SU-DHL-6 (cell line): Measurements from ENCODE around the gene SUSD4.

Experiments
- EZH2phosphoT487 ChIP-seq: fragments of 200-600 bp; sonication (generic), shearing (Covaris generic); conservative IDR thresholded peaks from 2 replicates; pipeline ENCODE4 v1.6.1; 2018; ENCODE audit warnings: mild to moderate bottlenecking, antibody characterized with exemption, low read length, moderate library complexity, mixed read lengths
- TF ChIP-seq, protein P1 (sequence below): fragments of 200-600 bp; sonication (generic); IDR thresholded peaks from one replicate; pipeline ENCODE4 v1.5.1; 2017; ENCODE audit warnings: antibody characterized with exemption, mild to moderate bottlenecking, low read length, moderate library complexity; ENCODE audit not compliant: insufficient read depth, poor library complexity, severe bottlenecking

DNA sequence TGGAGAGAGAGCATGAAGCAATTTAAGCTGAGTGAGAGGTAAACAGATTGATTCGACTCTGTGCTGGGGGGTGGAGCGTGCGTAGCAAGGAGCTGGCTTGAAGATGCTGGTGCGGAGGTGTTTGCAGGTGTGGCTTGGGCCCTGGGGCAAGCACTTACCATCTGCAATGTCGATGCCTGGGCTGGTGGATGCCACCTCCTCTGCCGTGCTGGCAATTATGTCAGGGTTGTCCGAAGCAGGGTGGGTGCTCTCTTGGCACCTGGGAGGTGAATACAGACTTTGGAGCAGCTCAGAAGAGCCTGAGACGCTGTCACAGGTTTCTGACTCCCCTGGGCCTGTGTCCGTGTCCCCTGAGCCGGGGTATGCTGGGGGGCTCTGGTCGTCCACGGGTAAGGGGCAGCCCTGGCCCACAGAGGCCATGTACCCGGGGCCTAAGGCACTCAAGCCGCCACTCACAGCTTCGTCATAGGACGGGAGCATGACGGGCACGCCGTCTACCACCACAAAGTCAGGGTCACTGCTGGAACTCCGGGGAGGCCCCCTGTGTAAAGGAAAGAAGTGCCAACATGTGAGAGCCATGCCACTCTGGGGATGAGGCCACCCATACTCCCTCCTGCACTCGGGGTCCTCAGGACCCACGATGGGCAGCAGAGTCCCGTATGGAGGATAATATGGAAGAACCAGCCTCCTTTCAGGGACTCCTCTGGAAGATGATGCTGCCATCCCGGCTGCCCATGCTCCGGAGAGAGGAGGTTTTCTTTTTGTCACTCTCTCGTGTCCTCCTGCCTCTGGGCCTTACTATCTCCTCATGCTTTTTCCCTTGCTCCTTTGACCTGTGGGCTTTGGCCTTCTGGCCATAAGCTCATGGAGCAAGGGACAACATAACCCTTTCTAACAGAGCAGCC lies 140.6 kb downstream of the SUSD4 start:
- TF ChIP-seq, protein P1, sequence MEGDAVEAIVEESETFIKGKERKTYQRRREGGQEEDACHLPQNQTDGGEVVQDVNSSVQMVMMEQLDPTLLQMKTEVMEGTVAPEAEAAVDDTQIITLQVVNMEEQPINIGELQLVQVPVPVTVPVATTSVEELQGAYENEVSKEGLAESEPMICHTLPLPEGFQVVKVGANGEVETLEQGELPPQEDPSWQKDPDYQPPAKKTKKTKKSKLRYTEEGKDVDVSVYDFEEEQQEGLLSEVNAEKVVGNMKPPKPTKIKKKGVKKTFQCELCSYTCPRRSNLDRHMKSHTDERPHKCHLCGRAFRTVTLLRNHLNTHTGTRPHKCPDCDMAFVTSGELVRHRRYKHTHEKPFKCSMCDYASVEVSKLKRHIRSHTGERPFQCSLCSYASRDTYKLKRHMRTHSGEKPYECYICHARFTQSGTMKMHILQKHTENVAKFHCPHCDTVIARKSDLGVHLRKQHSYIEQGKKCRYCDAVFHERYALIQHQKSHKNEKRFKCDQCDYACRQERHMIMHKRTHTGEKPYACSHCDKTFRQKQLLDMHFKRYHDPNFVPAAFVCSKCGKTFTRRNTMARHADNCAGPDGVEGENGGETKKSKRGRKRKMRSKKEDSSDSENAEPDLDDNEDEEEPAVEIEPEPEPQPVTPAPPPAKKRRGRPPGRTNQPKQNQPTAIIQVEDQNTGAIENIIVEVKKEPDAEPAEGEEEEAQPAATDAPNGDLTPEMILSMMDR = no peak
- TF ChIP-seq EZH2phosphoT487 = no peak
